ENCODE data around the gene SLX4IP. TPM values are rescaled to one million over a fixed set of nuclear protein-coding genes. Genes with fewer than 3 reads are reported as not detected.

The SLX4IP gene
- total and polyA plus RNA-seq, 2 of the 13 experiments (the other 11 are each of a cell fraction or from before 2014, with no cell fraction given): 3.6 to 7.3 TPM

DNA sequence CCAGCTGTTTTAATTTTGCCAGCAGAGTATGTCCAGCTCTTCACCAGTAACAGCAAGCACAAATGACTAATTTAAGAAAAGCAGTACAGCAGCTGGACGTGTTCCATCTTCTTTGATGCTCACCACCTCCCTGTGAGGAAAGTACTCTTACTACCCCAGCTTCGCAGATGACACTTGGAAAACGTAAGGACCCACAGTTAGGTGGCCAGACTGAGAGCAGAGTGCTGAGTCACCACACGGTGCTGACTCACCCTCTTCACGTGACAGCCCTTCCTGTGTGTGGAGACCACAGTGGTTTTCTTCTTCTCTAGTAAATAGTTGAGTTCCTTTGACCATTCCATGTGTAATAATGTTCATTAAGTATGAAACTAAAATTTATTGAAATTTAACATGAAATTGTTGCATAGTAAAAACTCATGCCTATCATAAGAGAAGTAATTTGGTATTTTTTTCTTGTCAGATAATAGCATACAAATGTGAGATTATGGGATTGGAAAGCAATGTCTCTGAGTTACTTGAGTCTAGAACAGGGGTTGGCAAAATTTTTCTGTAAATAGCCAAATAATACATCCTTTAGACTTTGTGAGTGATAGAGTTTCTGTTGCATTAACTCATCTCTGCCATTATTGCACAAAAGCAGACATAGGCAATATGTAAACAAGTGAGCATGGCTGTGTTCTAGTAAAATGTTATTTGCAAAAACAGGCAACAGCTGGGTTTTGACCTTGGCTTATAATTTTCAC is 76.6 kb downstream of the SLX4IP start (continued):
- TF ChIP-seq, protein P1, sequence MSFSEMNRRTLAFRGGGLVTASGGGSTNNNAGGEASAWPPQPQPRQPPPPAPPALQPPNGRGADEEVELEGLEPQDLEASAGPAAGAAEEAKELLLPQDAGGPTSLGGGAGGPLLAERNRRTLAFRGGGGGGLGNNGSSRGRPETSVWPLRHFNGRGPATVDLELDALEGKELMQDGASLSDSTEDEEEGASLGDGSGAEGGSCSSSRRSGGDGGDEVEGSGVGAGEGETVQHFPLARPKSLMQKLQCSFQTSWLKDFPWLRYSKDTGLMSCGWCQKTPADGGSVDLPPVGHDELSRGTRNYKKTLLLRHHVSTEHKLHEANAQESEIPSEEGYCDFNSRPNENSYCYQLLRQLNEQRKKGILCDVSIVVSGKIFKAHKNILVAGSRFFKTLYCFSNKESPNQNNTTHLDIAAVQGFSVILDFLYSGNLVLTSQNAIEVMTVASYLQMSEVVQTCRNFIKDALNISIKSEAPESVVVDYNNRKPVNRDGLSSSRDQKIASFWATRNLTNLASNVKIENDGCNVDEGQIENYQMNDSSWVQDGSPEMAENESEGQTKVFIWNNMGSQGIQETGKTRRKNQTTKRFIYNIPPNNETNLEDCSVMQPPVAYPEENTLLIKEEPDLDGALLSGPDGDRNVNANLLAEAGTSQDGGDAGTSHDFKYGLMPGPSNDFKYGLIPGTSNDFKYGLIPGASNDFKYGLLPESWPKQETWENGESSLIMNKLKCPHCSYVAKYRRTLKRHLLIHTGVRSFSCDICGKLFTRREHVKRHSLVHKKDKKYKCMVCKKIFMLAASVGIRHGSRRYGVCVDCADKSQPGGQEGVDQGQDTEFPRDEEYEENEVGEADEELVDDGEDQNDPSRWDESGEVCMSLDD (CRISPR knock-in tag; IDR thresholded peaks at IDR 0.05; ENCODE audit: borderline replicate concordance): no peak
- TF ChIP-seq RARA (CRISPR knock-in tag; IDR thresholded peaks at IDR 0.05) (peak; percentile 64), KLF11 (CRISPR knock-in tag; IDR thresholded peaks at IDR 0.05) (no peak), ZNF34 (CRISPR knock-in tag; IDR thresholded peaks at IDR 0.05; ENCODE audit: borderline replicate concordance) (no peak; the same call in 1 of the 2 replicates), FLYWCH1 (CRISPR knock-in tag; IDR thresholded peaks at IDR 0.05) (no peak), EZH2 (conservative IDR thresholded peaks at IDR 0.05; ENCODE audit: low read depth, low read length) (no peak), NFYB (CRISPR knock-in tag; IDR thresholded peaks at IDR 0.05) (no peak), RORA (CRISPR knock-in tag; IDR thresholded peaks at IDR 0.05) (no peak), ZFP62 (CRISPR knock-in tag; IDR thresholded peaks at IDR 0.05) (no peak), ZNF460 (CRISPR knock-in tag; IDR thresholded peaks at IDR 0.05; ENCODE audit: borderline replicate concordance) (no peak), SAFB2 (CRISPR knock-in tag; IDR thresholded peaks at IDR 0.05; ENCODE audit: borderline replicate concordance, low read depth) (no peak), FOXC1 (CRISPR knock-in tag; IDR thresholded peaks at IDR 0.05; ENCODE audit: borderline replicate concordance) (no peak), SETDB1 (CRISPR knock-in tag; IDR thresholded peaks at IDR 0.05; ENCODE audit: borderline replicate concordance) (no peak), ZNF570 (CRISPR knock-in tag; IDR thresholded peaks at IDR 0.05; ENCODE audit: borderline replicate concordance) (no peak), FOXO1 (CRISPR knock-in tag; IDR thresholded peaks at IDR 0.05) (no peak)
- TF ChIP-seq, protein P2, sequence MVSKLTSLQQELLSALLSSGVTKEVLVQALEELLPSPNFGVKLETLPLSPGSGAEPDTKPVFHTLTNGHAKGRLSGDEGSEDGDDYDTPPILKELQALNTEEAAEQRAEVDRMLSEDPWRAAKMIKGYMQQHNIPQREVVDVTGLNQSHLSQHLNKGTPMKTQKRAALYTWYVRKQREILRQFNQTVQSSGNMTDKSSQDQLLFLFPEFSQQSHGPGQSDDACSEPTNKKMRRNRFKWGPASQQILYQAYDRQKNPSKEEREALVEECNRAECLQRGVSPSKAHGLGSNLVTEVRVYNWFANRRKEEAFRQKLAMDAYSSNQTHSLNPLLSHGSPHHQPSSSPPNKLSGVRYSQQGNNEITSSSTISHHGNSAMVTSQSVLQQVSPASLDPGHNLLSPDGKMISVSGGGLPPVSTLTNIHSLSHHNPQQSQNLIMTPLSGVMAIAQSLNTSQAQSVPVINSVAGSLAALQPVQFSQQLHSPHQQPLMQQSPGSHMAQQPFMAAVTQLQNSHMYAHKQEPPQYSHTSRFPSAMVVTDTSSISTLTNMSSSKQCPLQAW (CRISPR knock-in tag; IDR thresholded peaks at IDR 0.05): peak; percentile 79
- TF ChIP-seq, protein P3, sequence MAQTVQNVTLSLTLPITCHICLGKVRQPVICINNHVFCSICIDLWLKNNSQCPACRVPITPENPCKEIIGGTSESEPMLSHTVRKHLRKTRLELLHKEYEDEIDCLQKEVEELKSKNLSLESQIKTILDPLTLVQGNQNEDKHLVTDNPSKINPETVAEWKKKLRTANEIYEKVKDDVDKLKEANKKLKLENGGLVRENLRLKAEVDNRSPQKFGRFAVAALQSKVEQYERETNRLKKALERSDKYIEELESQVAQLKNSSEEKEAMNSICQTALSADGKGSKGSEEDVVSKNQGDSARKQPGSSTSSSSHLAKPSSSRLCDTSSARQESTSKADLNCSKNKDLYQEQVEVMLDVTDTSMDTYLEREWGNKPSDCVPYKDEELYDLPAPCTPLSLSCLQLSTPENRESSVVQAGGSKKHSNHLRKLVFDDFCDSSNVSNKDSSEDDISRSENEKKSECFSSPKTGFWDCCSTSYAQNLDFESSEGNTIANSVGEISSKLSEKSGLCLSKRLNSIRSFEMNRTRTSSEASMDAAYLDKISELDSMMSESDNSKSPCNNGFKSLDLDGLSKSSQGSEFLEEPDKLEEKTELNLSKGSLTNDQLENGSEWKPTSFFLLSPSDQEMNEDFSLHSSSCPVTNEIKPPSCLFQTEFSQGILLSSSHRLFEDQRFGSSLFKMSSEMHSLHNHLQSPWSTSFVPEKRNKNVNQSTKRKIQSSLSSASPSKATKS (CRISPR knock-in tag; IDR thresholded peaks at IDR 0.05): no peak
- TF ChIP-seq, protein P4, sequence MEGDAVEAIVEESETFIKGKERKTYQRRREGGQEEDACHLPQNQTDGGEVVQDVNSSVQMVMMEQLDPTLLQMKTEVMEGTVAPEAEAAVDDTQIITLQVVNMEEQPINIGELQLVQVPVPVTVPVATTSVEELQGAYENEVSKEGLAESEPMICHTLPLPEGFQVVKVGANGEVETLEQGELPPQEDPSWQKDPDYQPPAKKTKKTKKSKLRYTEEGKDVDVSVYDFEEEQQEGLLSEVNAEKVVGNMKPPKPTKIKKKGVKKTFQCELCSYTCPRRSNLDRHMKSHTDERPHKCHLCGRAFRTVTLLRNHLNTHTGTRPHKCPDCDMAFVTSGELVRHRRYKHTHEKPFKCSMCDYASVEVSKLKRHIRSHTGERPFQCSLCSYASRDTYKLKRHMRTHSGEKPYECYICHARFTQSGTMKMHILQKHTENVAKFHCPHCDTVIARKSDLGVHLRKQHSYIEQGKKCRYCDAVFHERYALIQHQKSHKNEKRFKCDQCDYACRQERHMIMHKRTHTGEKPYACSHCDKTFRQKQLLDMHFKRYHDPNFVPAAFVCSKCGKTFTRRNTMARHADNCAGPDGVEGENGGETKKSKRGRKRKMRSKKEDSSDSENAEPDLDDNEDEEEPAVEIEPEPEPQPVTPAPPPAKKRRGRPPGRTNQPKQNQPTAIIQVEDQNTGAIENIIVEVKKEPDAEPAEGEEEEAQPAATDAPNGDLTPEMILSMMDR (CRISPR knock-in tag; IDR thresholded peaks at IDR 0.05): no peak
- TF ChIP-seq, protein P5, sequence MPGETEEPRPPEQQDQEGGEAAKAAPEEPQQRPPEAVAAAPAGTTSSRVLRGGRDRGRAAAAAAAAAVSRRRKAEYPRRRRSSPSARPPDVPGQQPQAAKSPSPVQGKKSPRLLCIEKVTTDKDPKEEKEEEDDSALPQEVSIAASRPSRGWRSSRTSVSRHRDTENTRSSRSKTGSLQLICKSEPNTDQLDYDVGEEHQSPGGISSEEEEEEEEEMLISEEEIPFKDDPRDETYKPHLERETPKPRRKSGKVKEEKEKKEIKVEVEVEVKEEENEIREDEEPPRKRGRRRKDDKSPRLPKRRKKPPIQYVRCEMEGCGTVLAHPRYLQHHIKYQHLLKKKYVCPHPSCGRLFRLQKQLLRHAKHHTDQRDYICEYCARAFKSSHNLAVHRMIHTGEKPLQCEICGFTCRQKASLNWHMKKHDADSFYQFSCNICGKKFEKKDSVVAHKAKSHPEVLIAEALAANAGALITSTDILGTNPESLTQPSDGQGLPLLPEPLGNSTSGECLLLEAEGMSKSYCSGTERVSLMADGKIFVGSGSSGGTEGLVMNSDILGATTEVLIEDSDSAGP (CRISPR knock-in tag; IDR thresholded peaks at IDR 0.05; ENCODE audit: borderline replicate concordance): no peak
